HG03460 (cell line): ENCODE measurements around the gene PDIA4.
"Not testable (repeated sequence)": the region's sequence is repeated elsewhere in the genome, so short reads cannot be mapped to it uniquely, and the experiment has no call there.

Experiments used
- ATAC-seq: cut with Tn5 transposase; IDR thresholded peaks from one replicate; pipeline ENCODE4 v1.9.1; 2021; ENCODE audit not compliant: unreplicated experiment

PDIA4 gene

DNA sequence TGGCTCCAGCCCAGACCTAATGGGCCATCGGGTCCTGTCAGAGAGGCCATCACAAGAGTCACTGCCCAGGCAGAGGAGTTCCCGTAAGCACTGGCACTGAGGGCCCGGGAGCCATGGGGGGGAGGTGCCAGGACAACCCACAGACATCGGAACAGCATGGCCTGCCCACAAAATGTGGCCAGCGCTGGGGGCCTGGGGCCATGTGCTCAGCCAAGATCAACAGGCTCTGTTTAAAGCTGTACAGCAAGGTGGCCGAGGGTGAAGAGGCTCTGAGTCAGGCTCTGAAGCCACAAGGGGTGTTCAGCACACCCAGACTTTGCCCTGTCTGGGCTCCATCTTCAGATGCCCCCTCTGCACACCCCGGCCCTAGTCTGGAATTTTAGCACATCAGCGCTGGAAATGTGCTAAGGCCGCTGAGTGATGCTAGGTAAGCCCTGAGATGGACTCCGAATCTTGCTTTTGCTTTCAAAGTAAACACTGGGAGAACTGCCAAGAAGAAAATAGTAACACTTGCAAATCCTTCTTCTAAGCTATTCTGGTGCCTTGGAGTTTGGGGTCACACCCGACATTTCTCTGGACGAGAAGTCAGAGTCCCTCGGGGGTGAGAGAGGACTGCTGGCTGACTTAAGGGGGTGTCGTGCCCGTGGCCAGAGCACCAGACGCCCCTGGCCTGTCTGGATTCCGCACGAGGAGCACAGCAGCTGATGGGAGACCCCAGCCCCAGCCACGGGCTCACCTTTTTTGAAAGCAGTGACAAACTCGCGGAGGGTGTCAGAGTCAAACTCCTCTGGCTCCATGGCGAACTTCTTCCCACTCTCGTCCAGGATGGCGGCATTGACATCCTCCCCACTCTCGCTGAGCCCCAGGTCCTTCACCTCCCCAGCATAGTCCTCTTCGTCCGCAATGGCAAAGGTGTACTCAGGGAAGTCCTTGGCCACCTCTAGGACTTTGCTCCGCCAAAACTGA is 23.6 kb downstream of the PDIA4 start:
- ATAC-seq, result no peak

DNA sequence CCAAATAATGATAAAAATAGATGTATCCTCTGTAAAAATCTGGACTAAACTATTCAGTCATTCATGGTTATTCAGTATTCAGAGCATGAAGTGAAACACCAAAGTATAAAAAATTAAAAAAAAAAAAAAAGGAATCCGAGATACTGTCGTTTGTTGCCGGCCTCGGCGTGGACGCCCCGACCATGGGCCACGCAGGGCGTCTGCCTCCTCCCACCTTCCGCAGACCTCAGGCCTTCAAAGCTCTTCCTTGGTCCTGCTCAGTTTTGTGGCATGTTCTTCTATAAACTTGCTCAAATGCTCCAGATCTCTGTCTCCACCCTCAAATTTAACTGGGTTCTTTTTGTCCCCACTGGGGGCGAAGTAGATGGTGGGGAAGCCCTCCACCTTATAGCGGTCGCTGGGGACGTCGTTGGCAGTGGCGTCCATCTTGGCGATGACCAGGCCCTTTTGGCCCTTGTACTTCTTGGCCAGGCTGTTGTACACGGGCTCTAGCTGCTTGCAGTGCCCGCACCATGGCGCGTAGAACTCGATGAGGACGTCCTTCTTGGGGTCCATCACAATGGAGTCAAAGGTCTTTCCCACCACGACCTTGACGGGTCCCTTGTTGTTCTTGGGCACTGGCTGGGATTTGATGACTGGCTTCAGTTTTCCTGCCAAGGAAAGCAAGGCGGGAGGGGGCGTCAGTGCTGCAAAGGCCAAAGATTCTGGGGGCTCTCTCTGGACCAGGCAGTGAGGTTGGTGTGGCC is 24.6 kb downstream of the PDIA4 start:
- ATAC-seq, result no peak

DNA sequence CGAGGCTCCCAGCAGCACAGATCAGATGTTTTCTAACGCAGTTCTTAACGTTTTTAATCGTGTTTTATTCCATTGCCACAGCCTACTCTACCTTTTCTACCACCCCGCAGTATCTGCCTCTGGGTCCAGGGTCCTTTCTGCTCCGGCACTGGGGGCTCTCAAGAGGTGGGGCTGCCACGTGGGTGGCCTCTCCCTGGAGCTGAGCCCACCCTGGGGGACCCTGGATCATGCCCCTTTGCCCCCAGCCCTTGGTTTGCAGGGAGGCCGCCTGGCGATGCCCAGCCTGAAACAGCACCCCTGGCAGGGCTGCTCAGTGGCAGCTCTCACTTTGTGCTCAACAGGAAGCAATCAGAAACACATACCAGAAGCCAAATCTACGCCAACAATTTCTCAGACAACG is 25.3 kb downstream of the PDIA4 start:
- ATAC-seq, result no peak

DNA sequence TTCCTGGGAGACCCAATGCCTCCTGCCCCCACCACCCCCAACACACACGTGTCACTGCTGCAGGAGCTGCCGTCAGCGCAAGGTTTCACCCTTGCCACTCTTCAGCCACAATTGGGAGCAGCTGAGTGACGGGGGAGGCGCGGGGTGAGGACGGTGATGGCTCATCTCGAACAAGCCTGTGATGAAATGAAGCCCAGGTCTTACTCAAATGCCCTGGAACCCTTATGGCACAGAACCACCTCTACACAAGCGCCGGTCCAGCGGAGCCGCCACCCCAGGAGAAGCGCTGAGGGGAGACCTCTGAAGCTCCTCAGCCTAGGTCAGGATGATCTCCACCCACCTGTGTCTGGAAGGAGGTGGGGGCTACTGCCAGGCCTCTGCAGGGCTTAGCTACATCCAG is 25.7 kb downstream of the PDIA4 start:
- ATAC-seq, result no peak

DNA sequence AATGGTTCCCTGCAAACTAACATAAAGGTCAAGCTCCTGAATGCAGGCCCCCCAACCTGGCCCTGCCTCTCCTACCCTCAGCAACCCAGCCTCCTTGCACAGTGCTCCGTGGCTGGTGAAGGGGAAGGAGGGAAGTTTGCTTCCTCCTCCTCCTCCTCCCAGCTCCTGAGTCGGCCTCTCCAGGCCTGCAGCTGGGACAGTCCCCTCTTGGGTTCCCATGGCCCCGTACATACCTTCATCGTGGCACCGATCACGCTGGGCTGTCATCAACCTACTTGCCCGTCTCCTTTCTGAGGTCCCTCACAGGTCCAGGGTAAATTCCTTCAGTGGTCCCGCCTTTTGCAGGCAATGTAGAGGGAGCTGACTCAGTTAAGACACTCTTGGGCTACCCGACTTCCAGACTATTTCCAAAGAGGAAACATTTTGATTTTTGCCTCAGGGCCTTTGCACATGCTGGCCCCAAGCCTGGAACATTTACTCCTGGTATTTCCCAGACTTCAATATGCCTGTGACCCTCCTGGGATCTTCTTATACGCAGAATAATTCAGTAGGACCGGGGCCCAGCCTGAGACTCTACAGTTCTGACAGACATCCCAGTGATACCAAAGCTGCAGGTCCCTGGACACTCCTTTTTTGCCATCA is 26.8 kb downstream of the PDIA4 start:
- no peak for ATAC-seq

DNA sequence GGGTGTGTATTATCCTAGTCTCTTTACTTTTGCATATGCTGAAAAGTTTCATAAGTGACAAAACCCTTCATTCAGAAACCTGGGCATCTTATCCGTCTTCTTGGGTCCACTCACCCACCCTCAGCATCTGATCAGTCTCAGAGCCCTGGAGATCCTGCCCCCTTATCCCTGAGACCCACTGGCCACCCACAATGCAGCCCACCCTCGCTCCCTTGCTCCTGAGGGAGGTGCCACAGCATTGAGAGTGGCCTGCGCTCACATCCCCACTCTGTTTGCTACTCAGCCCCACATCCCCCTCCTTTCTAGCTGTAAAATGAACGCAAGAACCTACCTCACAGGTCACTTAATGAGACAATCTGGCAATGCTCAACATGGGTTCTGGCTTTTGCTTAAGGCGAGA is 27.3 kb downstream of the PDIA4 start:
- no peak for ATAC-seq

DNA sequence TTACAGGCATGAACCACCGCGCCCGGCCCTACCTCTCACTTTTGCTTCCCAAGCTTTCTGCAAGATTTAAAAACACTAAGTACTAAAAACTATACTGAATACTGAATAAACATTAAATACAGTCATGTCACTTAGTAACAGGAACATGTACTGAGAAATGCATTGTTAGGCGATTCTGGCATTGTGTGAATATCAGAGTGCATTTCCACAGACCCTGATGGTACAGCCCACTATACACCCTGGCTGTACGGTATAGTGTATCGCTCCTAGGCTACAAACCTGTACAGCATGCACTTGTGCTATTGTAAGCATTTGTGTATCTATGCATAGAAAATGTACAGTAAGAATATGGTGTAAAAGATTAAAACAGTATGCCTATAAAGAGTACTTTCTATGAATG is 29.1 kb downstream of the PDIA4 start:
- ATAC-seq, result no peak

DNA sequence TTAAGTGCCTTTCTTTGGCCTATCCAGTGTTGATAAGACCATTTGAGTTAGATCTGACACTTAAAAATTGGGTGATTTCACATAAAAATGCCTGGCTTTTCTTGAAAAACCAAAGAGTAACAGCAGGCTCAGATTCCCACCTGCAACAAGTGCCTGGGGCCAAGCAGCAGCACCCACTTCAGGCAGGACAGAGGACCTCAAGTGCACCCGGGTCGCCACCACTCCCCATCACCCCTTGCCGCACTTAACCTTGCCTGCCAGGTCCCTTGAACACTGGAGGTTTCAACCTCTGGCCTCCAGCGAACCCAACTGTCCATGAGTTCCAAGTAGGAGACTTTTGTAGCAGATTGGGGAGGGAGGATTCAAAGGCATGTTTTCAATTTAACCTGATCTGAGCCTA is 30.8 kb downstream of the PDIA4 start:
- no peak for ATAC-seq

DNA sequence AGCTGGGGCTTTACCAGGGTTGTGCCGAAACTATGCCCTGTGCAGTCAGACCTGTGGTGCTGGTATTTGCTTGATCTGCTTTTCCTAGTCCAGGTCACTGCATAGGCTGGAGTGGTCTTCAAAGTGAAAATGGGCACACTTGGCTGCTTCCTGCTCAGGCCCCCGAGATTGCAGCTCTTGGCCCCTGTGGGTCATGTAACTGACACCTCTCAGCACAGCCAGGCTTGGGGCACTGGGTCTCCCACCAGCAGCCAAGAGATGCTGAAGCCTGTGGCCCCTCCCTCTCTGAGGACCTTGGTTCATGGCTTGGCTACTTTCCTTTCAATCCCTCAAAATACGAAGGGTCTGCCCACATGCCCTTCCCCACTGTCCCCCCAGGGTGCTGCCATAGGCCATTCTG is 33.7 kb downstream of the PDIA4 start:
- ATAC-seq, result no peak

DNA sequence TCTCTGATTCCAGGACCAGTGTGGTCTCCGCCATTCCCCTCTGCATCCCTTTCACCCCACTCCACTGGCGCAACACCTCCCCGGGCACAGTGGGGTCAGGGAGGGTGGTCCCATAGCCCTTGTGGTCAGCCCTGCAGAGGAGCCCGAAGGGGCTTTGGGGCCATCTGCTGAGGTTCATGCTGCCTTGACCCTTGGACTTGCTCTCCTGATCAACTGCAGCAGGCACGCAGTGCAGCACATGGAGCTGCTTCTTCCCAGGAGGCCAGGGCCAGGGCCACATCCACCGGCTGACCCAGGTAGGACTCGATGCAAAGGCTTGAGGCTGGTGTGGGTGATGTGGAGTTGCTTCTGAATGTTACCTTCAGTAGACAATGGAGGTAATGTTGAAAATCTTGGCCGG is 35.1 kb downstream of the PDIA4 start:
- no peak for ATAC-seq

DNA sequence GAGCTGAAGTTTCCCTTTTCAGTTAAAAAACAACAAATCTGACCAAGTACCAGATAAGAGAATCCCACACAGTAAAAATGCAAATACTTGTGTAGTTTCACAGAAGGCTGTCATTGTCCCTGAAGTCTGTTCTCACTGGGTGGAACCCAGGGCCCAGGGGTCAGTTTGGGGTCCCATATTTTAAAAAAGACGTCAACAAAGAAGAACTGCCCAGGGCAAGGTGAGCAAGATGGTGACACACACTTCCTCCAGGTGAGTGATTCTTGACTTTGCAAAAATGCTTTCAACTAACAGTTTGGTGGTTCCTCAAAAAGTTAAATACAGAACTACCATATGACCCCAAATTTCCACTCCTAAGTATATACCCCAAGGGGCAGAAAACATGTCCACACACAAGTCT is 36.8 kb downstream of the PDIA4 start:
- ATAC-seq, result no peak

DNA sequence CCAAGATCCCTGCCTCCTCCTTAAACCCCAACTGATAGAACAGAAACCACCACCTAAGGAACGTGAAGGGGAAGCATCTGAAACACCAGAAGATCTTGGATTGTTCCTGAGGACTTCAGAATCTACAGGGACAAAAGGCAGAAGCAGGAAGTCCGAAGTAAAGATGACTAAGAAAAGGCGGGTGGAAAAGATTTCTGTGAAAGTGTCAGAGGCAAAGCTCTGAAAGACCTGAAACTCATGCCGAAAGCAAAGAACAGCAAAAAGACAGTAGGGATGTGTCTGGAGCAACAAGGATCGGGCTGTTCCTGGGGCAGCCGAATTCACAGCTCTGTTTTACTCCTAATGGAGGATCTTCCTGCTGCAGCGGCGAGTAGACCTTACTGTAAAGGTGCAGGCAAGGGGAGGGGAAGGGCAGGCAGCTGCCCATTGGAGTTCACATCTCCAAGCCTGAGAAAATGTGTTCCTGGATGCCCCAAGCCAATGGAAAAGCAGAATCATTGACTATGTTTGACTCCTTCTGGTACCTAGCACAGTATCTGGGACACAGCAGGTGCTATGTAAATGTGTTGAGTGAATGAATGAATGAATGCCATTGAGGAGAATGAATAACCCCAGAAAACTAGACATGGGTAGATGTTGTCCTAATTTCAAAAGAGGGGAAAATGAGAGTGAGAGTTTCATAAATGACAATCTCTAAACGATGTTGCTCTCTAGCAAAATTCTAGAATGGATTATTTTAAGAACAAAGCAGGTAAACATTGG is 40.4 kb downstream of the PDIA4 start:
- ATAC-seq, result no peak

DNA sequence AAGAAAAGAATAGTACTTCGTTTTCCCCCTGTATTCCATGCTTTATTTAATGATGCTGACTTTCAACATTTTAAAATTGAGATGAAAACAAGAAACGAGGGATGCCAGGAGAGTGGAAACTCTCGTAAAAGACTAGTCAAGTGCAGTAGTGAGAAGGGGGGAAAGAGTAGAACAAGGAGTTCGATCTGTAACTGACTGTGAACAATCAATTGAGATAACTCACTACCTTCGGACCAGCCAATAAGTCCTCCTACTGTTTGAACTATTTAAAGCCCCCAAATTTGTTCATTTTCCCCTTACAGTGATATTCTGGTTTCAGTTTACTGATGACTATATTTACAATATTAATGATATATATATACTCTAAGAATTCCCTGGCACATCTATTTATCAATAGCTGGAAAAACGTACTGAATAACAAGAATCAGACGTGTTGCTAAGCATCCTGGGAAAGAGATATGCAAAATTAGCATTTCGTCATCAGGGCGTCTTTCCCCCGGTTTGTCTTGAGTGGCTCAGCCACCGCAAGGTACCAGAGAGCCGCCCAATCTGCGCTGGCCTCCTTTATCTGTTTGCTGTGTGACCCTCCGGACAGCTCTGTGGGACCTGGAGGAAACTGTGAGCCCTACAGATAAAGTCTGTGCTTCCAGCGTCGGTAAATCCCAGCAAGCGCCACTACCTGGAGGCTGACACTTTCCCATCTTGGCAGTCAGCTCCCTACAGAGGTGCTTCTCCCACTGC is 41.1 kb downstream of the PDIA4 start:
- peak; percentile 91 for ATAC-seq

DNA sequence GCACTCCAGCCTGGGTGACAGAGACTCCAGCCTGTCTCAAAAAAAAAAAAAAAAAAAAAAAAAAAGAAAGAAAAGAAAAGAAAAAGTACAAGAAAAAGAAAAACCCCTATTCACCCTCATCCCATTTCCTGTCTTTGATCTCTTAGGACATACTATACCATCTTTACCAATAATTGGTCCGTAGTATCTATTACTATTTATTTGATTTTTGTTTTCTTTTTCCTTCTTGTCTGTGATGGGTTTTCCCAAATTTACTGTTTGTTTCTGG is 41.6 kb downstream of the PDIA4 start:
- ATAC-seq, result no peak

DNA sequence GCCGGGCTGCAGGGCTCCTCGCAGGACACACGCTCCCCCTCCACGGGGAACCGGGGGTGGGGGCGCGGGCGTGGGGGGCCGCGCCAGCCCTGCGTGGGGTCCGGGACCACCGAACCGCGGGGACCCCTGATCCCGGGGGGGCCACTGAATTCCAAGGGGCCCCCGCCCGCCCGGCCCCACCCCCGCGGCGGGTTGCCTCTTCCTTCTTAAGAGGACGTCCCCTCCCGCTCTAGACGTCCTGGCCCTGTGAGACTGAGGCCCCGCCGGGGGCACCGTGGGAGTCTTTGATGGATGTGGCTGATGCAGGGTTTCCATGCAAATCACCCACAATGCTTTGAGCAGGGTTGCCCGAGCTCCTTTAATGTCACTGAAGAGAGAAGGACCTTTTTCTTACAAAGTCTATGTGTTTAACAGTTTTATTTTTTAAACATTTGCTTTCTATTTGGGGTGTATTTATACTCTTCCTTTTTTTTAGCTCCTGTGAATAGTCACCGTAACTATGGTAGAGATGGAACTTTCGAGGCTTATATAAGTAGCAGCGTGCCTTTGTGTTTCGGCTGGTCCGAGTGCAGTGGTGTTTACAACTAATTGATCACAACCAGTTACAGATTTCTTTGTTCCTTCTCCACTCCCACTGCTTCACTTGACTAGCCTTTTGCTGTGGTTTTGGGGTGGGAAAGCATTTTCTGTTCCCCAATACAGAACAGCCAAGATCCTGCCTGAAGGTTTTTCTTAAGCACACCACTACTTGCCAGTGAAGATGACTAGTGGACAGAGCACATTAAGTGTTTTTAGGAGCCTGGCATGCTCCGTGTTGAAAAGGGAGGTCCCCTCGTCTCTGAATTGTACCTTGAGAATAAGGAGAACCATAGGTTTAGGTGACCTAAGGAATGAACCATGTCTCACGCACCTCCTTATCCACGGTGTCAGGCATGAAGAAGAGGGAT is 44.8 kb downstream of the PDIA4 start:
- peak; percentile 62 for ATAC-seq

DNA sequence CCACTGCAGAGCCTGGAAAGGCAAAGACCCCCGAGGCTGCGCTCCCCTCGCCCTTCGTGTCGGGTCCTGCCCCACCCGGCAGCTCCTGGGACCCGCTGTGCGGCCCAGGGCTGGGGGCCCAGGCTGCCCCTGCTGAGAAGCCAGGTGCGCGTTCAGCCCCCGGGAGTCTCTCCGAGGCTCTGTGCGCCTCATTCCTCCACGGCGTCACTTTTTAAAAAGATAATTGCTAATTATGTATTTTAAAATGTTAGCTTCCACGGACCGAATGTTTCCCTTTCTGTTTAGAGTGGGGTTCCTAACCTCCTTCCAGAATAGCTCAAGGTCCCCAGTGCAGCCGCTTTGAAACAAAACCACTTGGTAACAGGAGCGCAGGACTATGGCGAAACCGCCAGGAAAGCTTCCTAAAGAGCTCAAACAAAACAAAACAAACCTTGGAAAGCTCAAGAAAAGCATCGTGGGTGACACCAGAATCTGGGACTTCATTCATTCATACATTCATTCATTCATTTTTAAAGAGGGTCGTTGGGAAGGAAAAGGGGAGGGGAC is 45.6 kb downstream of the PDIA4 start:
- ATAC-seq, result no peak

DNA sequence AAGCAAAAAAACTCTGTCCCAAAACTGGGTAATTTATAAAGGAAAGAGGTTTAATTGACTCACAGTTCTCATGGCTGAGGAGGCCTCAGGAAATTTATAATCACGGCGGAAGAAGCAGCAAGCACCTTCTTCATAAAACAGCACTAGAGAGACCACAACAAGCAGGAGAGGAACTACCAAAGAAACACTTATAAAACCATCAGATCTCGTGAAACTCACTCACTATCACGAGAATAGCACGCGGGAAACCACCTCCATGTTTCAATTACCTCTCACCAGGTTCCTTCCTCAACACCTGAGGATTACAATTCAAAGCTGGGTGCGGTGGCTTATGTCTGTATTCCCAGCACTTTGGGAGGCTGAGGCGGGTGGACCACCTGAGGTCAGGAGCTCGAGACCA is 48.5 kb downstream of the PDIA4 start:
- no peak for ATAC-seq

DNA sequence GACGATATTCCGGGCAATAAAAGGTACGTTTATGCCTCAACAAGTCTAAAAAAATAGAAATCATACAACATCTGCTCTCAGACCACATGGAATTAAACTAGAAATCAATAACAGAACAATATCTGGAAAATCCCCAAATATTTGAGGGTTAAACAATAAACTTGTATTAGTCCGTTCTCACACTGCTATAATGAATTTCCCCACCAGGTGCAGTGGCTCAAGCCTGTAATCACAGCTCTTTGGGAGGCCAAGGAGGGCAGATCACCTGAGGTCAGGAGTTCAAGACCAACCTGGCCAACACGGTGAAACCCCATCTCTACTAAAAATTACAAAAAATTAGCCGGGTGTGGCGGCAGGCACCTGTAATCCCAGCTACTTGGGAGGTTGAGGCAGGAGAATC is 49.2 kb downstream of the PDIA4 start:
- ATAC-seq, result not testable (repeated sequence)

DNA sequence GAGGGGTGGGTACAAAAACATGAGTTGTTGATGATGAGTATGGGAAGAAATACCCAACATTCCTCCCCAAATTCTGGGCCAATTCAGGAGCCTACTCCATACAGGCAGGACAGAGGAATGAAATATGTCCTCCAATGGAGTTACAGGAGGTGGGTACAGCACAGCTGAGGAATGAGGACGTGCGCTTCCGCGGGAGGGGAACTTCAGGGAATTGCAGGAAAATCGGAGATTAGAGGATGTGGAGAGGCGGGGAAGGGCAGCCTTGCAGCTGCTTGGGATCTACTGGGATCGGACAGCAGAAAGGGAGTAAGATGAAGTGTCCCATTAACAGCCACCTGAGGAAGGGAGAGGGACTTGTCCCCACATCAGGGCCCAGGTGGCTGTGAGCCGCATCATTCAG is 50.2 kb downstream of the PDIA4 start:
- no peak for ATAC-seq
